Measurements from ENCODE around the gene RNF17.

DNA sequence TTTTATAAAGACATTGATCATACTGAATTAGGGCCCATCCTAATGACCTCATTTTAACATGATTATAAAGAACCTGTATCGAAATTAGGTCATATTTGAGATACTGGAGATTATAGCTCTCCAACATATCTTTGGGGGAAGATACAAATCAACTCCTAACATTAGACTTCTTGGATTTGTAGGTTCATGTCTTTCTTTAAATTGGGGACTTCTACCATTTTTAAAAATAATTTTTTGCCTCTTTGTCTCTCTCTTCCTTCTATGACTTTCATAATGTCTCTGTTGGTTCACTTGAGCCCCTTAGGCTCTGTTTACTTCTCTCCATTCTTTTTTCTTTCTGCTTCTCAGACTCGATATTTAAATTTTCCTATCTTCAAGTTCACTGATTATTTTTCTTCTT is 57.2 kb downstream of the RNF17 start:
- TF ChIP-seq EP300 (IDR thresholded peaks at IDR 0.05) (no peak), POLR2A (IDR thresholded peaks at IDR 0.05) (no peak)
- TF ChIP-seq, protein P1, sequence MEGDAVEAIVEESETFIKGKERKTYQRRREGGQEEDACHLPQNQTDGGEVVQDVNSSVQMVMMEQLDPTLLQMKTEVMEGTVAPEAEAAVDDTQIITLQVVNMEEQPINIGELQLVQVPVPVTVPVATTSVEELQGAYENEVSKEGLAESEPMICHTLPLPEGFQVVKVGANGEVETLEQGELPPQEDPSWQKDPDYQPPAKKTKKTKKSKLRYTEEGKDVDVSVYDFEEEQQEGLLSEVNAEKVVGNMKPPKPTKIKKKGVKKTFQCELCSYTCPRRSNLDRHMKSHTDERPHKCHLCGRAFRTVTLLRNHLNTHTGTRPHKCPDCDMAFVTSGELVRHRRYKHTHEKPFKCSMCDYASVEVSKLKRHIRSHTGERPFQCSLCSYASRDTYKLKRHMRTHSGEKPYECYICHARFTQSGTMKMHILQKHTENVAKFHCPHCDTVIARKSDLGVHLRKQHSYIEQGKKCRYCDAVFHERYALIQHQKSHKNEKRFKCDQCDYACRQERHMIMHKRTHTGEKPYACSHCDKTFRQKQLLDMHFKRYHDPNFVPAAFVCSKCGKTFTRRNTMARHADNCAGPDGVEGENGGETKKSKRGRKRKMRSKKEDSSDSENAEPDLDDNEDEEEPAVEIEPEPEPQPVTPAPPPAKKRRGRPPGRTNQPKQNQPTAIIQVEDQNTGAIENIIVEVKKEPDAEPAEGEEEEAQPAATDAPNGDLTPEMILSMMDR (IDR thresholded peaks at IDR 0.05): no peak
